ENCODE data around the gene GANC. TPM values are rescaled to one million over a fixed set of nuclear protein-coding genes. Genes with fewer than 3 reads are reported as not detected.

Gene GANC
- total RNA-seq, 2 experiments from 2014 or later, result 27.9 to 31.7 TPM

DNA sequence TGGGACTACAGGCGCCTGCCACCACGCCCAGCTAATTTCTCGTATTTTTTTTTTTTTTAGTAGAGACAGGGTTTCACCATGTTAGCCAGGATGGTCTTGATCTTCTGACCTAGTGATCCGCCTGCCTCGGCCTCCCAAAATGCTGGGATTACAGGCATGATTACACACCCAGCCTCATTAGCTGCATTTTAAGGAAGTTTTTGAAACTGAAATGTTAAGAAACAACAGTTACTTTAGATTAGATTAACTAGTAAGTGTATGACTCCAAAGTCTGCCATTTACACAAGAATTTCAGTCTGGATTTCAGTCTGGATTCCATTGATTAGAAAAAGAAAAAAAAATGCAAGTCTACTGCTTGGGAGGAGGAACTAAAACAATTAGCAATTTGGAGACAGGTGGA, 40.4 kb upstream of the GANC start:
- DNase-seq (ENCODE audit: low spot score), result no peak
- ChIA-PET CTCF (ENCODE audit: unreplicated experiment) (no interaction called here), POLR2A (no interaction called here)
- Histone ChIP-seq H3K4me2 (ENCODE audit: low read length) (no peak overlapping the region), H4K20me1 (ENCODE audit: insufficient read depth, low read length) (no peaks in the 10 kb centered on the region), H3K79me2 (ENCODE audit: insufficient read depth, low read depth, low read length) (no peaks in the 10 kb centered on the region), H3K9me3 (ENCODE audit: low read length) (no peaks in the 10 kb centered on the region), H2AFZ (ENCODE audit: low read length) (no peak overlapping the region), H3K9me2 (ENCODE audit: insufficient read depth, low read length) (no peaks in the 10 kb centered on the region), H3K27ac (ENCODE audit: low read depth, low read length, poor library complexity, severe bottlenecking) (no peak overlapping the region), H3K4me1 (ENCODE audit: insufficient read depth, low read length, poor library complexity, severe bottlenecking) (no peaks in the 10 kb centered on the region), H3K4me3 (ENCODE audit: low read depth, low read length, poor library complexity, severe bottlenecking) (no peak overlapping the region), H3K36me3 (ENCODE audit: insufficient read depth, low read length) (peaks cover 93% of the 10 kb centered on the region)
- no TSS peak for BruUV-seq (replicated peaks)
- intact Hi-C loops (cut with micrococcal nuclease; ENCODE audit: unreplicated experiment), result loop anchor here (1.0 kb wide), 1 partner anchor 33 kb away; no protein-coding TSS in a partner anchor
- no peak for TF ChIP-seq EZH2phosphoT487 (IDR thresholded peaks at IDR 0.05; ENCODE audit: borderline replicate concordance, low read depth, low read length)
- no peak for TF ChIP-seq CTCF (conservative IDR thresholded peaks at IDR 0.05; ENCODE audit: low read length)

- H3K36me3 ChIP-seq (ENCODE audit: insufficient read depth, low read length), result peaks cover 88% of the 10 kb centered on the region
- H3K4me2 ChIP-seq (ENCODE audit: low read length), result no peak overlapping the region
- no peaks in the 10 kb centered on the region for H3K9me2 ChIP-seq (ENCODE audit: insufficient read depth, low read length)
- no peaks in the 10 kb centered on the region for H4K20me1 ChIP-seq (ENCODE audit: insufficient read depth, low read length)
- intact Hi-C loops (cut with micrococcal nuclease; ENCODE audit: unreplicated experiment), result loop anchor here (1.0 kb wide), 1 partner anchor 34 kb away; no protein-coding TSS in a partner anchor
- H3K4me1 ChIP-seq (ENCODE audit: insufficient read depth, low read length, poor library complexity, severe bottlenecking), result no peaks in the 10 kb centered on the region
- no peak overlapping the region for H3K4me3 ChIP-seq (ENCODE audit: low read depth, low read length, poor library complexity, severe bottlenecking)
- DNase-seq (ENCODE audit: low spot score), result no peak
- TF ChIP-seq EZH2phosphoT487 (IDR thresholded peaks at IDR 0.05; ENCODE audit: borderline replicate concordance, low read depth, low read length) (no peak), CTCF (conservative IDR thresholded peaks at IDR 0.05; ENCODE audit: low read length) (no peak)
- ChIA-PET CTCF (ENCODE audit: unreplicated experiment) (no interaction called here), POLR2A (no interaction called here)
- no peaks in the 10 kb centered on the region for H3K9me3 ChIP-seq (ENCODE audit: low read length)
- no TSS peak for BruUV-seq (replicated peaks)
- H3K27ac ChIP-seq (ENCODE audit: low read depth, low read length, poor library complexity, severe bottlenecking), result no peak overlapping the region
- no peaks in the 10 kb centered on the region for H3K79me2 ChIP-seq (ENCODE audit: insufficient read depth, low read depth, low read length)
- H2AFZ ChIP-seq (ENCODE audit: low read length), result no peak overlapping the region
Observed at GRCh38 chr15:42233107-42233506, 39.9 kb upstream of the GANC start.

DNA sequence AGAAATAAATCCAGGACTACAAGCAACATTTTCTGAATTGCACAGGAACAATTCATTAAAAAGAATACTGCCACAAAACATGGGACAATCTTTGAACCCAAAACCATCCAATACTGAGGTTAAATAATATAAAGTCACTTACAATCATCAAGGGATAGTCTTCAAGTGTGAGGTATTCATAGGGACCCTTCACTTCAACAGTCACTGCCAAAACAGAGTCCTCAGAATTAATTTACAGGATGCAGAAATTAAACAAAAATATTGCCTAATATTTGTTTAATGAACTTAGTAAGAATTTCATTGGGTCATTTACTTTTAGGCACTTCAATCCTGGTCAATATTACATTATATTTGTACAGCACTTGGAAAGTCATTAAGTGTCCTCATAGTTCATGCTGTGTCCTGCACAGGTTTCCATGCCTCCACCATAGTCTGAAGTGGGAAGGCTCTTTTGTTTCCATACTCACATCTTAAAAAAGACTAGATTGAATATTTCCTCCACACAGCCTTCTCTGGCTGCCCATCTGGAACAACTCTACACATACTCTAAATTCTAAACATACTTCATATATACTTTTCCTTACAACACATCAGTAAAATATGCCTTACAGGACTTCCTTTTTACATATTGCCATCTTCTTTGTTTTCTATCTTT, 33.3 kb upstream of the GANC start:
- Histone ChIP-seq H3K4me1 (ENCODE audit: insufficient read depth, low read length, poor library complexity, severe bottlenecking) (no peaks in the 10 kb centered on the region), H3K9me3 (ENCODE audit: low read length) (no peaks in the 10 kb centered on the region), H2AFZ (ENCODE audit: low read length) (no peak overlapping the region), H3K4me3 (ENCODE audit: low read depth, low read length, poor library complexity, severe bottlenecking) (no peak overlapping the region), H3K4me2 (ENCODE audit: low read length) (no peak overlapping the region), H3K27ac (ENCODE audit: low read depth, low read length, poor library complexity, severe bottlenecking) (no peak overlapping the region), H3K36me3 (ENCODE audit: insufficient read depth, low read length) (peaks cover 71% of the 10 kb centered on the region), H3K9me2 (ENCODE audit: insufficient read depth, low read length) (no peaks in the 10 kb centered on the region), H4K20me1 (ENCODE audit: insufficient read depth, low read length) (no peaks in the 10 kb centered on the region), H3K79me2 (ENCODE audit: insufficient read depth, low read depth, low read length) (no peaks in the 10 kb centered on the region)
- TF ChIP-seq EZH2phosphoT487 (IDR thresholded peaks at IDR 0.05; ENCODE audit: borderline replicate concordance, low read depth, low read length), result no peak
- TF ChIP-seq CTCF (conservative IDR thresholded peaks at IDR 0.05; ENCODE audit: low read length), result no peak
- POLR2A ChIA-PET, result interaction anchor here (0.5 to 0.9 kb wide), 2 partner anchors 13 to 90 kb away, joined by 3 read pairs; no protein-coding TSS in a partner anchor
- intact Hi-C loops (cut with micrococcal nuclease; ENCODE audit: unreplicated experiment), result no loop called here
- no TSS peak for BruUV-seq (replicated peaks)
- no peak for DNase-seq (ENCODE audit: low spot score)
- CTCF ChIA-PET (ENCODE audit: unreplicated experiment), result no interaction called here
